Measurements from ENCODE around the gene INSL3. TPM values are rescaled to one million over a fixed set of nuclear protein-coding genes. Genes with fewer than 3 reads are reported as not detected.

INSL3 gene
- total RNA-seq, 4 donors from 2014 or later: 2.7 TPM; not detected in 3

DNA sequence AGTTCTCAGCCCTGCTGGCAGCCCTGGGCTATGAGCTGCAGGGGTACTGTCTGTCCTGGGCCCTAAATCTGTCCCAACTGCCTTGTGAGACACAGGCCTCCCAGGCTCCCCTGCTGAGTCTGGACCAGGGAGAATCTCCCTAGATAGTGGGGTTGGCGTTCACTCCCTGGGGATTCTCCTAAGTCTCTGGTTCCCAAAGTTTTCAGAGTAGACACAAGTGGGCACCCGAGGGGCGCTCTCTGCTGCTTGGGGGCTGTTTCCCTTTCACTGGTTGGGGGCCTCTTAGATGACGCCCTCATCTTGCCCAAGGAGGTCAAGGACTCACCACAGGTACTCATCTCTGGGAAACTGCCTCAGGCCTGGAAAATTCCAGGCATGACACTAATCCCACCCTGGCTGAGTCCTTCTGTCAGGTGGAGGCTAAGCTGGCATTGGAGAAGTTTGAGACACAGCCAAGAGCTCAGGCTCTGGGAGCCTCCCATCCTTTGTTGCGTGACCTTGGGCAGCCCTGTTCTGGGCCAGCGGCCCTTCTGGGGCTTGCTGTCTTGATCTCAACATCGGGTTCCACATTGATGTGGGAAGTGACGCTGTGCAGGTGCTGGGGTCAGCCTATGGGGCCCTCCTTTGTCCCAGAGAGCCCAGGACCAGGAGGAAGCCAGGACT, 42.3 kb upstream of the INSL3 start:
- no peak for ATAC-seq (ENCODE audit: low FRiP score)
- TF ChIP-seq, protein P1, sequence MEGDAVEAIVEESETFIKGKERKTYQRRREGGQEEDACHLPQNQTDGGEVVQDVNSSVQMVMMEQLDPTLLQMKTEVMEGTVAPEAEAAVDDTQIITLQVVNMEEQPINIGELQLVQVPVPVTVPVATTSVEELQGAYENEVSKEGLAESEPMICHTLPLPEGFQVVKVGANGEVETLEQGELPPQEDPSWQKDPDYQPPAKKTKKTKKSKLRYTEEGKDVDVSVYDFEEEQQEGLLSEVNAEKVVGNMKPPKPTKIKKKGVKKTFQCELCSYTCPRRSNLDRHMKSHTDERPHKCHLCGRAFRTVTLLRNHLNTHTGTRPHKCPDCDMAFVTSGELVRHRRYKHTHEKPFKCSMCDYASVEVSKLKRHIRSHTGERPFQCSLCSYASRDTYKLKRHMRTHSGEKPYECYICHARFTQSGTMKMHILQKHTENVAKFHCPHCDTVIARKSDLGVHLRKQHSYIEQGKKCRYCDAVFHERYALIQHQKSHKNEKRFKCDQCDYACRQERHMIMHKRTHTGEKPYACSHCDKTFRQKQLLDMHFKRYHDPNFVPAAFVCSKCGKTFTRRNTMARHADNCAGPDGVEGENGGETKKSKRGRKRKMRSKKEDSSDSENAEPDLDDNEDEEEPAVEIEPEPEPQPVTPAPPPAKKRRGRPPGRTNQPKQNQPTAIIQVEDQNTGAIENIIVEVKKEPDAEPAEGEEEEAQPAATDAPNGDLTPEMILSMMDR (IDR thresholded peaks at IDR 0.05): no peak

DNA sequence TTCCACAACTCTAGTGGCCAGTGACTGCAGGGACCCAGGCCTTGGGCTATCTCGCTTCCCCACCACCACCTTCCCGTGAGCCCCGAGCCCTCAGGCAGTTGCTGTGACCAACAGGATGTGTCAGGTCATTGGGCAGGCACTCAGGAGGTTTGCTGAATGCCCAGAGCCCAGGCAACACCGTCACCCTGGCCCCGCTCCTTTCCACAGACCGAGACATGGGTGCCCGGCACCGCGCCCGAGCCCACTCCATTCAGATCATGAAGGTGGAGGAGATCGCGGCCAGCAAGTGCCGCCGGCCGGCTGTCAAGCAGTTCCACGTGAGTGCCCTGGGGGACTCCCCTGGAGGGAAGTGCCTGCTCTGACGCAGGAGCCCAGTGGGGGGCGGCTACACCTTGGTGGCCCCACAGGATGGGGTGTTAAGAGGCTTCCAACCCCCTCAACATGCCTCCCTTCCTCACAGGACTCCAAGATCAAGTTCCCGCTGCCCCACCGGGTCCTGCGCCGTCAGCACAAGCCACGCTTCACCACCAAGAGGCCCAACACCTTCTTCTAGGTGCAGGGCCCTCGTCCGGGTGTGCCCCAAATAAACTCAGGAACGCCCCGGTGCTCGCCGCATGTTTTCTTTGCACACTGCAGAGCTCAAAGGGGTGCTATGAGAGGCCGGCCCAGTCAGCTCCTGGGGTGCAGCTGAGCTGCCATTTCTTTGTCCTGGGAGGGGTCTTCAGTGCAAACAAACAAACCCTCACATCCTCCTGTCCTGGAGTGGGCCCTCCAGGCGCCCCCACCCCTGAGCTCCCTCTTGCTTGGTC, 41.6 kb upstream of the INSL3 start:
- TF ChIP-seq, protein P1 (IDR thresholded peaks at IDR 0.05): no peak
- ATAC-seq (ENCODE audit: low FRiP score) (no peak), DNase-seq (ENCODE audit: low spot score) (no peak)

More for the DNA sequence above, 42.3 kb upstream of the INSL3 start:
- no peak for DNase-seq (ENCODE audit: low spot score)

DNA sequence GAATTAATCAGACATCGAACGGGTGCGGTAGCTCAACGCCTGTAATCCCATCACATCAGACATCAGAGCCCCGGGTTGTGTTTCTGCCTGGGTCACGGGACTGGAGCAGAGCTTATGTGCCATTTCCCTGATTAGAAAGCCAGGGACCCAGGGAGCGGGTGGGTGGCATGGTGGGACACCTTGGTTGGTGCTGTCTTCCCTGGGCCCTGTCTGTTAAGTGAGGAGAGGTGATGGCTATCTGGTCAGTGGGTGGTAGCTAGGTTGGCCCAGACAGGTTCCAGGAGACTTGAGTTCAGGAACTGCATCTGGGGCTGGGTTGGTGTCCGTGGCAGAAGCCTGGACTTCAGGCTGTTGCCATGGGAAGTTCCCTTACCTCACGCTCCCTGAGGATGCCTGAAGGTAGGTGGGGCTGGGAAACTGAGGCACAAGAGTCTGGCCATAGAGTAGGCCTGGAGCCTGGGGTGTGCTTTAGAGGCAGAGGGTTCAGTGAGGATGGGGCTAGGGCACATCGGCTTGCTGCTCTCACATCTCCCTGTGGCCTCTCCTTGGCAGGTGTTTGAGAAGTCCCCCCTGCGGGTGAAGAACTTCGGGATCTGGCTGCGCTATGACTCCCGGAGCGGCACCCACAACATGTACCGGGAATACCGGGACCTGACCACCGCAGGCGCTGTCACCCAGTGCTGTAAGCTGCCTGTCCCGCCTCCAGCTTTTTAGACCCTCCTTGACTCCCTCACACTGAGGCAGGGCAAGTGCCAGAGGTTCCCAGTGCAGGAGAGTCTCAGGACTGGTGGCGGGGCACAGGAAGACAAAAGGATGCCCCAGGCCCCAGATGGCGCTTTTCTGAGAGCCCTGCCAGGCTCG, 40.5 kb upstream of the INSL3 start:
- DNase-seq (ENCODE audit: low spot score) (no peak), ATAC-seq (ENCODE audit: low FRiP score) (no peak)
- TF ChIP-seq, protein P1 (IDR thresholded peaks at IDR 0.05): no peak

DNA sequence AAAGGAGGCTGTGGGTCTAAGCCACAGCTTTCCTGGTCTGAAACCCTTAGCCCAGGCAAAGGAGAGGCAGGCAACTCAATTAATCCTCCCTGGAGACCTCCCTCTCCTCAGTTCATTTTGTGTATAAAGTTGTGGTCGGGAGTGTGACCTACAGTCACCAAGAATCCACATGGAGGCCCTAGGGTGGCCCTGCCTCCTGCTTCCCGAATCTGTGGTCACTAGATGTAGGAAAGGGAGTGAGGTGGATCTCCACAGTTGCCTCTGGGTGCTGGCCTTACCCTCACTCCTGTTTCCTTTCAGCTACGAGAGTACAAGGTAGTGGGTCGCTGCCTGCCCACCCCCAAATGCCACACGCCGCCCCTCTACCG, 39.7 kb upstream of the INSL3 start:
- ATAC-seq (ENCODE audit: low FRiP score) (no peak), DNase-seq (ENCODE audit: low spot score) (no peak)
- TF ChIP-seq, protein P1 (IDR thresholded peaks at IDR 0.05): no peak

DNA sequence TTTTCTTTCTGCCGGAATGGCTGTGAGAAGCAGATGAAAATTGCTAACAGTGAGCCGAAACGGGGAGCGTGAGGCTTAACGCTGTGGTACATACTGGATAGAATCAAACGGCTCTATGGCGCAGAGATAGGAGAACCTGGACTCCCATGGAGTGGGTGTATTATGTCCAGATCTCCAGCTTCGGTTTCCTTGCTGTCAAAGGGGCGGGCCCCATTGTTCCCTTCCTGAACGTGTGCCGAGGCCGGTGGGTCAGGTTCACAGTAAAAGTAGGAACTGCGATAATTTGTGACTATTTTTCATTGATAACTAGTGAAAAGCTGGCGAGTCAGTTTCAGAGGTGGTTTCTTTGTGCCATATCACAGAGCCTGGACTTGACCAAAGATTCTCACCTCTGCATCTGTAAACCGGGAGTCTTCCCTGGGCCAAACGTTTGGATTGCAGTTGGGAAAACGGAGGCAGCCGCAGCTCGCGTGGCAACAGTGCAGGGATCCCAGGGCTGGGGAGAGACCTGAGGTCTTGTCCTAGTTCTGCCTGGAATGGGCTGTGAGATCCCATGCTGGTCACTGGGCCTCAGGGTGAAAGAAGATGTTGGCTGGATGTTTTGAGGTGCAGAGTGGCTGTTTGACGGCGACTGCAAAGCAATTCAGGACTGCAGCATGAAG, 39.1 kb upstream of the INSL3 start:
- no peak for DNase-seq (ENCODE audit: low spot score)
- ATAC-seq (ENCODE audit: low FRiP score): no peak
- TF ChIP-seq, protein P1 (IDR thresholded peaks at IDR 0.05): no peak

DNA sequence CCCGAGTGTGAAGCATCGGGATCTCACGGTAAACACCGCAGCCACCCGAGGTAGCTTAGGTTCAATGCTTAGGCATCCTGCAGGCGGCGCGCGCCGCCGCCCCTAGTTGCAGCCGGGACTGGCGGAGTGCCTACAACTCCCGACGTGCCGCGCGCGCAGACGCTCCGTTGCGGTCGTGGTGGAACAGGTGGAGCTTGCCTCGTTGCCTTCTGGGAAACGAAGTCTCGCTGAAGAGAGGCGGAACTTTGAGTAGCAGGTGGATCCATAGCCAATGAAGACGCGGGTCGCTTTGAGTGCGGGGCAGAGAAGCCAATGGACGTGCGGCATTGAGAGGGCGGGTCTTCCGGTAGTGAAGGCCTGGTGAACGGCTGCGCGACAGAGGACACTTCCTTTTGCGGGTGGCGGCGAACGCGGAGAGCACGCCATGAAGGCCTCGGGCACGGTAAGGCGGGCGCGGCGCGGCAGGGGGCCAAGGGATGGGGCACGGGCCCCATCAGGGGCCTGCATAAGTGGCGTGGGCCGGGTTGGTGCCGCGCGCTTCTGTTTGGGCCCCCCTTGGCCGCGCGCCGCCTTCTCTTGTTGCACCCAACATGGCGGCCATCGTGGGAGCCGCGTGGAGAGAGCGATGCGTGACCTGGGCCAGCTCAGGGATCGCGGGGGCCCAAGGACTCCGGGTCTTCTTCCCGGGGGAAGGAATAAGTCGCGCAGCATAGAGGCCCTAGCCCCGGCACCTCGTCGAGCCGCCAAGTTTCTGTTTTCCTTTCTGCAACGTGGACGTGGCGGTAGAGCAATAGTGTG, 38.4 kb upstream of the INSL3 start, which contains the start of gene RPL18A:
Gene RPL18A (plus strand): TSS at position 378 of the 798 bp plus-strand sequence. CDS start 47 bp downstream, at position 425.
- ATAC-seq (ENCODE audit: low FRiP score) (peak; percentile 99), DNase-seq (ENCODE audit: low spot score) (peak; percentile 86)
- TF ChIP-seq, protein P1 (IDR thresholded peaks at IDR 0.05): peak in 1 of 3 donors; percentile 23

All from omental fat pad (tissue), 4 donors.